Ascending aorta (tissue), 2 donors: ENCODE results near the gene TMEM135. TPM values are rescaled to one million over a fixed set of nuclear protein-coding genes. Genes with fewer than 3 reads are reported as not detected.

Experiments used
- DNase-seq, 2 donors: peaks; one replicate each; pipeline ENCODE4 v3.0.0-alpha.2; 2019; ENCODE audit warnings: low spot score in 2 of 2
- H3K27ac ChIP-seq, 2 donors: fragments of 200-600 bp; sonication (generic); one replicate each; pipeline ENCODE4 v1.5.1; 2016 to 2017; ENCODE audit warnings: mild to moderate bottlenecking in 1 of 2
- H3K27me3 ChIP-seq: fragments of 200-600 bp; sonication (generic); one replicate; pipeline ENCODE4 v1.5.1; 2017
- H3K36me3 ChIP-seq, 2 donors: fragments of 200-600 bp; sonication (generic); one replicate each; pipeline ENCODE4 v1.5.1; 2016
- H3K4me1 ChIP-seq, 2 donors: fragments of 200-600 bp; sonication (generic); one replicate each; pipeline ENCODE4 v1.5.1; 2016 to 2017; ENCODE audit warnings: mild to moderate bottlenecking in 1 of 2
- H3K4me3 ChIP-seq, 2 donors: fragments of 200-600 bp; sonication (generic); one replicate each; pipeline ENCODE4 v1.5.1; 2016 to 2017; ENCODE audit warnings: mild to moderate bottlenecking in 1 of 2
- H3K9me3 ChIP-seq, 2 donors: fragments of 200-600 bp; sonication (generic); one replicate each; pipeline ENCODE4 v1.5.1; 2016
- CTCF ChIP-seq, 3 experiments: fragments of 200-600 bp in 2 of 3; fragments of 450-650 bp in 1 of 3; sonication (generic) in 2 of 3; IDR thresholded peaks; one replicate each; pipeline ENCODE4 v1.5.1; 2016 to 2019; ENCODE audit warnings: antibody characterized with exemption in 3 of 3, mild to moderate bottlenecking in 1 of 3, moderate library complexity in 1 of 3
- intact Hi-C: fragments of 100-400 bp; cut with DNase I; formaldehyde crosslinking; loops from one replicate; pipeline ENCODE4 v1.15.1; 2023
- total RNA-seq: library from RNA; depleted of rRNA; stranded (reverse); fragments of >200 nt; gene quantifications from one replicate; pipeline ENCODE4 v1.1.0, GENCODE V29; 2016

TMEM135 gene
- total RNA-seq, 1 donor from 2014 or later, result 18.4 TPM

GRCh38 chr11:87134524-87135106, 96.9 kb downstream of the TMEM135 start:
- no peak for TF ChIP-seq CTCF (IDR thresholded peaks at IDR 0.05)
- DNase-seq, result no peak
- intact Hi-C loops, result no loop called here
- Histone ChIP-seq H3K9me3 (peaks cover 2 to 5% of the 10 kb centered on the region in 2 donors), H3K4me1 (no peaks in the 10 kb centered on the region), H3K36me3 (no peaks in the 10 kb centered on the region), H3K4me3 (no peak overlapping the region), H3K27me3 (no peaks in the 10 kb centered on the region), H3K27ac (no peak overlapping the region)

- no peaks in the 10 kb centered on the region for H3K27me3 ChIP-seq
- H3K4me1 ChIP-seq, result no peaks in the 10 kb centered on the region
- H3K9me3 ChIP-seq, result peaks cover 8 to 12% of the 10 kb centered on the region in 2 donors
- peaks cover 0 to 2% of the 10 kb centered on the region in 2 donors for H3K36me3 ChIP-seq
- TF ChIP-seq CTCF (IDR thresholded peaks at IDR 0.05), result no peak
- H3K27ac ChIP-seq, result no peak overlapping the region
- intact Hi-C loops, result no loop called here
- H3K4me3 ChIP-seq, result no peak overlapping the region
- DNase-seq, result no peak
These were observed 98.5 kb downstream of the TMEM135 start for GRCh38 chr11:87136236-87136635.

GRCh38 chr11:87137711-87138110, 100.0 kb downstream of the TMEM135 start:
- Histone ChIP-seq H3K4me3 (no peak overlapping the region), H3K9me3 (peaks cover 8 to 12% of the 10 kb centered on the region in 2 donors), H3K36me3 (peaks cover 0 to 2% of the 10 kb centered on the region in 2 donors), H3K27ac (no peak overlapping the region), H3K4me1 (no peaks in the 10 kb centered on the region), H3K27me3 (no peaks in the 10 kb centered on the region)
- intact Hi-C loops, result no loop called here
- DNase-seq, result no peak
- TF ChIP-seq CTCF (IDR thresholded peaks at IDR 0.05), result no peak

- H3K4me1 ChIP-seq, result no peaks in the 10 kb centered on the region
- peaks cover 0 to 2% of the 10 kb centered on the region in 2 donors for H3K36me3 ChIP-seq
- intact Hi-C loops, result no loop called here
- peaks cover 8 to 12% of the 10 kb centered on the region in 2 donors for H3K9me3 ChIP-seq
- H3K27me3 ChIP-seq, result no peaks in the 10 kb centered on the region
- no peak overlapping the region for H3K27ac ChIP-seq
- H3K4me3 ChIP-seq, result no peak overlapping the region
- no peak for DNase-seq
- TF ChIP-seq CTCF (IDR thresholded peaks at IDR 0.05), result no peak
These were observed 101.7 kb downstream of the TMEM135 start for GRCh38 chr11:87139475-87139874.

GRCh38 chr11:87141322-87141721, 103.6 kb downstream of the TMEM135 start:
- DNase-seq, result no peak
- intact Hi-C loops, result no loop called here
- H3K9me3 ChIP-seq, result peaks cover 8 to 12% of the 10 kb centered on the region in 2 donors
- H3K27me3 ChIP-seq, result no peaks in the 10 kb centered on the region
- no peak overlapping the region for H3K27ac ChIP-seq
- no peaks in the 10 kb centered on the region for H3K4me1 ChIP-seq
- peaks cover 0 to 2% of the 10 kb centered on the region in 2 donors for H3K36me3 ChIP-seq
- no peak overlapping the region for H3K4me3 ChIP-seq
- TF ChIP-seq CTCF (IDR thresholded peaks at IDR 0.05), result no peak
